ENCODE data around the gene C17orf78. TPM values are rescaled to one million over a fixed set of nuclear protein-coding genes. Genes with fewer than 3 reads are reported as not detected.
"Not testable (repeated sequence)": the region's sequence is repeated elsewhere in the genome, so short reads cannot be mapped to it uniquely, and the experiment has no call there.

C17orf78 gene
- total and polyA plus RNA-seq, 3 experiments from 2014 or later, result not detected

DNA sequence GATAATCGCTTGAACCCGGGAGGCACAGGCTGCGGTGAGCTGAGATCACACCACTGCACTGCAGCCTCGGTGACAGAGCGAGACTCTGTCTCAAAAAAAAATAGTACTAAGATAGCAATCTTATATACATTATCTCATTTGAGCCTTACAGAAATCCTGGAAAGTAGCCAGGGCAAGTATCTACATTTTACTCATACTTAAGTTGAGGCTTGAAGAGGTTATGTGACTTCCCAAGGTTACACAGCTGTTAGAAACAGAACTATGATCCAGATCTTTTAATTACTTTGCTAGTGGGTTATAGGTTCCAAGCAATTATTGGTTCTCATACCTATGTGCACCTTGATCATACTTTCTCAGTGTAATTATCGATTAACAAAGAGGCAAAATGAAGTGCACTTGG, 15.4 kb downstream of the C17orf78 start:
- CTCF ChIA-PET, result interaction anchor here (0.9 kb wide), 1 partner anchor 165 kb away, joined by 3 read pairs; no protein-coding TSS in a partner anchor

DNA sequence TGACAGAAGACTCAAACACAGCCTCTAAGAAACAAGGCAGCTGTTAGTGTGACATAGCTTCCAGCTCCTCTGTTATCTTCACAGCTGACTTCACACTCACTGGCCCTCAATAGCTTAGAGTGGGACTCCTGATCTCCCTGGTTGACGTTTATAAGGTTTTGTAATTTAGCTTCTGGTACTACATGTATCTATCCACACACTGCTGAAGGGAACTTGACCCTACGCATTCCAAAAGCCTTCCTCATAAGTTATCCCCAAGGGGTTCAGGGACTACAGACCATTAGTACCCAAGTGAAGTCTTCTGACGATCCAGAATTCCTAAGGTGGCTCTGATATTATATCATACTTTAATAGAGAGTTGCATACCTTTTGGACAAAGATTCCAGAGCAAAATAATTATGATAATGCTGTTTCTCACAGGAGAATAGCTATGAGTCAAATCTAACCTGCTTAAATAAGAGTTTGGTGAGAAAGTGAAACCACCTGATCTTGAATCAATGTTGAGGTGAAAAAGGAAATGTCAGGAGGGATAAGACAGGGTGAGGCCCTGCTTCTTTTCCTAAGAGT, 16.3 kb downstream of the C17orf78 start:
- Mint-ChIP-seq H3K27me3 (no peaks in the 10 kb centered on the region), H3K9me3 (no peaks in the 10 kb centered on the region), H3K27ac (peak overlapping the region in 6 of 8 donors; percentile 6 to 58 (median 40)), H3K4me1 (peaks cover 7 to 14% (median 13%) of the 10 kb centered on the region in 3 donors), H3K4me3 (peak overlapping the region in 1 of 7 donors; percentile 15), H3K36me3 (no peaks in the 10 kb centered on the region)
- CTCF ChIA-PET, result interaction anchor here (1.4 kb wide), 1 partner anchor 18 kb away, joined by 5 read pairs; no protein-coding TSS in a partner anchor
- H3K9me3 ChIP-seq (ENCODE audit: low read length), result no peaks in the 10 kb centered on the region
- no peaks in the 10 kb centered on the region for H3K36me3 ChIP-seq (ENCODE audit: insufficient read depth, low read length)
- H3K27me3 ChIP-seq (ENCODE audit: insufficient read depth, low read length, poor library complexity, severe bottlenecking), result no peaks in the 10 kb centered on the region
- no peaks in the 10 kb centered on the region for H3K4me1 ChIP-seq (ENCODE audit: insufficient read depth, low read length)
- POLR2A ChIA-PET, result no interaction called here
- no peak for DNase-seq
- no peak overlapping the region for H3K27ac ChIP-seq (ENCODE audit: low read depth, low read length)
- H3K4me3 ChIP-seq (ENCODE audit: low read length), result no peak overlapping the region

More for the DNA sequence above, 15.4 kb downstream of the C17orf78 start:
- H3K4me3 ChIP-seq (ENCODE audit: low read length), result no peak overlapping the region
- Mint-ChIP-seq H3K4me1 (peaks cover 7 to 14% (median 13%) of the 10 kb centered on the region in 3 donors), H3K27me3 (no peaks in the 10 kb centered on the region), H3K9me3 (no peaks in the 10 kb centered on the region), H3K36me3 (no peaks in the 10 kb centered on the region), H3K27ac (no peak overlapping the region), H3K4me3 (no peak overlapping the region)
- no peak overlapping the region for H3K27ac ChIP-seq (ENCODE audit: low read depth, low read length)
- POLR2A ChIA-PET, result no interaction called here
- no peaks in the 10 kb centered on the region for H3K27me3 ChIP-seq (ENCODE audit: insufficient read depth, low read length, poor library complexity, severe bottlenecking)
- no peaks in the 10 kb centered on the region for H3K36me3 ChIP-seq (ENCODE audit: insufficient read depth, low read length)
- H3K4me1 ChIP-seq (ENCODE audit: insufficient read depth, low read length), result no peaks in the 10 kb centered on the region
- DNase-seq, result no peak
- no peaks in the 10 kb centered on the region for H3K9me3 ChIP-seq (ENCODE audit: low read length)

DNA sequence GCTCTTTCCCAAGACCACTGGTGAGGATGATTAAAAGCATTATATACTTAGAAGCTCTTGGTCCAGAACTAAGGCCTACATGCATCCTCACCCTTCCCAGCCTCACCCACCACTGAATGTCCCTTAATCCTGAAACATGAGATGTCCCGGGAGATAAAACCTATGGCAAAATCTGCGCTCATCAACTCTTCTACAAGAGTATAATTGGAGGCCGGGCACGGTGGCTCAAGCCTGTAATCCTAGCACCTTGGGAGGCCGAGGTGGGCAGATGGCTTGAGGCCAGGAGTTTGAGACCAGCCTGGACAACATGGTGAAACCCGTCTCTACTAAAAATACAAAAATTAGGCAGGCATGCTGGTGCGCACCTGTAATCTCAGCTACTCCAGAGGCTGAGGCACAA, 17.6 kb downstream of the C17orf78 start:
- H3K4me1 Mint-ChIP-seq, result peaks cover 9 to 20% (median 17%) of the 10 kb centered on the region in 3 donors
- H3K4me3 ChIP-seq (ENCODE audit: low read length), result no peak overlapping the region

DNA sequence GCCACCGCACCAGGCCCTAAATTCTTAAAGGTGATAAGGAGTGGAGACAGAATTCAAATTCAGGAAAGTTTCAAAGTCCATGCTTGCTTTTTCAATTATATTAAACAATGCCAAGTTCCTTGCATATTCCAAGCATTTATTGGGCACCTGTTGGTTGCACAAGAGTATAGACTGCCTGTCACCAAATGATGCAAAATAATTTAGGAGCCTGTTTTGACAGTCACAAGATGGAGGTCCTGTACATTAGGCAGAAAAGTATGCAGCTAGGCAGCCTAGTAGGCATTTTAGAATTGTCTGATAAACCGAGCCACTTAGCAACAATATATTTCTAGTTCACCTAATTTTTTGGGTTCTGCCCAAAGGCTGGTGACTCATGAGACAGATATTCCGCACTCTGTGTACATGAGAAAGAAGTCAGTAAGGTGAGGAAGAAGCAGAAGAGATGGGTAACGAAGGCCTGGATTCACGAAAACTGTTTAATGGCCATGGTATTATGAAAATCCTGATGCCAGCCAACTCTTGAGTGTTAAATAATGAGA, 23.5 kb downstream of the C17orf78 start:
- no peak overlapping the region for H3K4me3 Mint-ChIP-seq
- Histone ChIP-seq H3K27ac (ENCODE audit: low read depth, low read length) (no peak overlapping the region), H3K9me3 (ENCODE audit: low read length) (no peaks in the 10 kb centered on the region), H3K4me3 (ENCODE audit: low read length) (no peak overlapping the region), H3K4me1 (ENCODE audit: insufficient read depth, low read length) (no peaks in the 10 kb centered on the region), H3K36me3 (ENCODE audit: insufficient read depth, low read length) (no peaks in the 10 kb centered on the region), H3K27me3 (ENCODE audit: insufficient read depth, low read length, poor library complexity, severe bottlenecking) (no peaks in the 10 kb centered on the region)
- H3K36me3 Mint-ChIP-seq, result peaks cover 0 to 2% (median 0%) of the 10 kb centered on the region in 3 donors
- H3K27me3 Mint-ChIP-seq, result no peaks in the 10 kb centered on the region
- ChIA-PET CTCF (no interaction called here), POLR2A (no interaction called here)
- no peak for DNase-seq
- H3K9me3 Mint-ChIP-seq, result no peaks in the 10 kb centered on the region
- no peak overlapping the region for H3K27ac Mint-ChIP-seq
- H3K4me1 Mint-ChIP-seq, result peaks cover 9 to 22% (median 16%) of the 10 kb centered on the region in 3 donors

More for the DNA sequence above, 17.6 kb downstream of the C17orf78 start:
- ChIA-PET POLR2A (no interaction called here), CTCF (no interaction called here)
- Mint-ChIP-seq H3K9me3 (no peaks in the 10 kb centered on the region), H3K4me3 (no peak overlapping the region), H3K27ac (peak overlapping the region in 2 of 8 donors; percentile 15 to 79), H3K36me3 (no peaks in the 10 kb centered on the region), H3K27me3 (no peaks in the 10 kb centered on the region)
- H3K36me3 ChIP-seq (ENCODE audit: insufficient read depth, low read length), result no peaks in the 10 kb centered on the region
- no peaks in the 10 kb centered on the region for H3K9me3 ChIP-seq (ENCODE audit: low read length)
- H3K27ac ChIP-seq (ENCODE audit: low read depth, low read length), result no peak overlapping the region
- DNase-seq, result no peak
- H3K4me1 ChIP-seq (ENCODE audit: insufficient read depth, low read length), result no peaks in the 10 kb centered on the region
- no peaks in the 10 kb centered on the region for H3K27me3 ChIP-seq (ENCODE audit: insufficient read depth, low read length, poor library complexity, severe bottlenecking)

DNA sequence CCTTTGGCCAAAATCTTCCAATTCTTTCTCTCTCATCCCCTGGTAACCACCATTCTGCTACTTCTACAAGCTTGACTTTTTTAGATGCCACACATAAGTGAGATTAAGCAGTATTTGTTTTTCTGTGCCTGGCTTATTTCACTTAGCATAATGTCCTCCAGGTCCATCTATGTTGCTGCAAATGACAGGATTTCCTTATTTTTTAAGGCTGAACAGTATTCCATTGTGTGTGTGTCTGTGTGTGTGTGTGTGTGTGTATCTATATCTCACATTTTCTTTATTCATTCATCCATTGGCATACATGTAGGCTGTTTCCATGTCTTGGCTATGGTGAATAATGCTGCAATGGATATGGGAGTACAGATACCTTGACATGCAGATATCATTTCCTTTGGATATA, 24.7 kb downstream of the C17orf78 start:
- H3K27ac Mint-ChIP-seq, result peak overlapping the region in 1 of 8 donors; percentile 4
- no peak overlapping the region for H3K4me3 ChIP-seq (ENCODE audit: low read length)
- H3K9me3 Mint-ChIP-seq, result no peaks in the 10 kb centered on the region
- no peak overlapping the region for H3K4me3 Mint-ChIP-seq
- H3K27me3 Mint-ChIP-seq, result no peaks in the 10 kb centered on the region
- ChIA-PET POLR2A (no interaction called here), CTCF (no interaction called here)
- no peaks in the 10 kb centered on the region for H3K36me3 ChIP-seq (ENCODE audit: insufficient read depth, low read length)
- H3K9me3 ChIP-seq (ENCODE audit: low read length), result no peaks in the 10 kb centered on the region
- no peaks in the 10 kb centered on the region for H3K27me3 ChIP-seq (ENCODE audit: insufficient read depth, low read length, poor library complexity, severe bottlenecking)
- peaks cover 17 to 32% (median 24%) of the 10 kb centered on the region in 3 donors for H3K4me1 Mint-ChIP-seq
- no peak overlapping the region for H3K27ac ChIP-seq (ENCODE audit: low read depth, low read length)
- H3K36me3 Mint-ChIP-seq, result peaks cover 0 to 4% (median 0%) of the 10 kb centered on the region in 3 donors
- H3K4me1 ChIP-seq (ENCODE audit: insufficient read depth, low read length), result peaks cover 8% of the 10 kb centered on the region
- no peak for DNase-seq

DNA sequence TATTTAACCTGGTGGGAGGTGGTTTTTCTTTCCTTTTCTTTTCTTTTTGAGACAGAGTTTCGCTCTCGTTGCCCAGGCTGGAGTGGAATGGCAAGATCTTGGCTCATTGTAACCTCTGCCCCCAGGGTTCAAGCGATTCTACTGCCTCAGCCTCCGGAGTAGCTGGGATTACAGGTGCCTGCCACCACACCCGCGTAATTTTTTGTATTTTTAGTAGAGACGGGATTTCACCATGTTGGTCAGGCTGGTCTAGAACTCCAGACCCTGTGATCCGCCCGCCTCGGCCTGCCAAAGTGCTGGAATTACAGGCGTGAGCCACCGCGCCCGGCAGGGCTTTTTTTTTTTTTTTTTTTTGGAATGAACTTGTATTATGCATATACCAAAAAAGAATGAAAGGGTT, 29.7 kb downstream of the C17orf78 start:
- POLR2A ChIA-PET, result not testable (repeated sequence)

DNA sequence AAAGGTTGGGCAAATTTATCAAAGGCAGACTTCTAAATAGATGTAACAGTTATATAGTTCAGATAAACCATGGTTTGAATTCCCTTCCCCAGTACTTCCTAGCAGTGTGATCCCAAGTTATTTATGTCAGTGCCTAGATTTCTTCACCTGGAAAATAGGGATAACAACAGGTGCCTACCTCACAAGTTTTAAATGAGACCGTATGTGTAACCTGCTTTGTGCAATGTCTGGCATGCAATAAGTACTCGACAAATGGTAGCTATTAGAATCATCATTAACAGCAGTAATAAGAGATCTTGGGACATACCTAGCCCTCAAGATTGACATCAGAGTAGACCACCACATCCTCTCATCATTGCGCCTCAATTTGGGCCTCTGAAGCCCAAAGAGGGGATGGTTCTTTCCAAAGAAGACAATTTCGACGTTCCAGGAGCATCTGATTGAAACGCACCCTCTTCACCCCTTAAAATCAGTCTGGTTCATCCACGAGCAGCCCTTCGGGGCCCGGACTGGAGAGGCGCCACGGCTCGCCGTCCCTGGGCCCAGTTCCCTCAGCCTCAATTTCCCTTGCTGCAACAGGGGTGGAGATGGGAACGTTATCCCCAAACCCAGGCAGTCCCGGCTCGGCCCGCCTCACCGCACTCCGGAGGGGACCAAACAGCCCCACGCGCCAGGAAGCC, 30.3 kb downstream of the C17orf78 start:
- Histone ChIP-seq H3K4me1 (ENCODE audit: insufficient read depth, low read length) (peaks cover 16% of the 10 kb centered on the region), H3K27ac (ENCODE audit: low read depth, low read length) (peak overlapping the region; percentile 49), H3K4me3 (ENCODE audit: low read length) (peak overlapping the region; percentile 73), H3K9me3 (ENCODE audit: low read length) (no peaks in the 10 kb centered on the region), H3K36me3 (ENCODE audit: insufficient read depth, low read length) (peaks cover 4% of the 10 kb centered on the region), H3K27me3 (ENCODE audit: insufficient read depth, low read length, poor library complexity, severe bottlenecking) (no peaks in the 10 kb centered on the region)
- H3K27ac Mint-ChIP-seq, result peak overlapping the region; percentile 87 to 98 (median 96)
- peaks cover 0 to 18% (median 4%) of the 10 kb centered on the region in 3 donors for H3K36me3 Mint-ChIP-seq
- no peaks in the 10 kb centered on the region for H3K27me3 Mint-ChIP-seq
- ChIA-PET POLR2A (interaction anchor here (1.7 kb wide), 1 partner anchor 203 kb away, joined by 6 read pairs; the partner anchor contains the start of gene SYNRG), CTCF (no interaction called here)
- peaks cover 35 to 61% (median 51%) of the 10 kb centered on the region in 3 donors for H3K4me1 Mint-ChIP-seq
- no peak for DNase-seq
- no peaks in the 10 kb centered on the region for H3K9me3 Mint-ChIP-seq
- peak overlapping the region; percentile 93 to 100 (median 96) for H3K4me3 Mint-ChIP-seq

More for the DNA sequence above, 29.7 kb downstream of the C17orf78 start:
- Histone ChIP-seq H3K4me1 (ENCODE audit: insufficient read depth, low read length) (peaks cover 16% of the 10 kb centered on the region), H3K4me3 (ENCODE audit: low read length) (peak overlapping the region; percentile 73)
- Mint-ChIP-seq H3K4me1 (peaks cover 34 to 55% (median 48%) of the 10 kb centered on the region in 3 donors), H3K4me3 (peak overlapping the region; percentile 93 to 100 (median 96)), H3K36me3 (peaks cover 0 to 13% (median 4%) of the 10 kb centered on the region in 3 donors), H3K27ac (peak overlapping the region in 5 of 8 donors; percentile 51 to 97 (median 94))
- DNase-seq; CTCF ChIA-PET; H3K9me3 Mint-ChIP-seq; H3K27me3 ChIP-seq (ENCODE audit: insufficient read depth, low read length, poor library complexity, severe bottlenecking); H3K36me3 ChIP-seq (ENCODE audit: insufficient read depth, low read length); H3K27me3 Mint-ChIP-seq; H3K9me3 ChIP-seq (ENCODE audit: low read length); H3K27ac ChIP-seq (ENCODE audit: low read depth, low read length): not testable (repeated sequence)
